OCI-LY1 (cell line): ENCODE measurements around the gene MYL3.

Experiments used
- CTCF ChIP-seq: fragments of 200-600 bp; sonication (generic), shearing (Covaris generic); IDR thresholded peaks from 2 replicates; pipeline ENCODE4 v1.5.1; 2017; ENCODE audit warnings: mild to moderate bottlenecking, antibody characterized with exemption, low read length, moderate library complexity, mixed read lengths
- EZH2 ChIP-seq: fragments of 200-600 bp; sonication (generic), shearing (Covaris generic); IDR thresholded peaks from 2 replicates; pipeline ENCODE4 v1.8.0; 2017; ENCODE audit warnings: borderline replicate concordance, mixed run types, mild to moderate bottlenecking, antibody characterized with exemption, low read length, moderate library complexity, mixed read lengths

DNA sequence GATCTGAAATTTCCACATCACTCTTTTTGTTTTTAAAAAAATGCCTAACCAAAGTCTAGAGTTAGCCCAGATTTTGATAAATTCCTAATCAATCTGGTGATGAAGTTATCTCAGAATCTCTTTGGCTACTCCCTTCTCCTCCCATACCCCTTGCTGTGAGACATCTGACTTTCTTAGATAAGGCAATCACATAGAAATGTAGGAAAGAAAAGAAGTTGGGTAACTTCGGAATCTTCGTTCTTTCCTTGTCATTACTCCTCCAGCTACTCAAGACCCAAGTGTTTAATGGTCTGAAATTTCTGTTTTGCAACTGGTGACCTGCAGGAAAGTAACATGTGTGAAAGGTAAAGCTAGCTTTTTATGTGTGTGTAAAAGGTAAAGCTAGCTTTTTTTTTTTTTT, 37.8 kb downstream of the MYL3 start:
- TF ChIP-seq CTCF (no peak), EZH2 (no peak)
